Adrenal gland (tissue), 5 donors: ENCODE measurements around the gene UQCRH.
A peak's percentile ranks its signal among the peaks of the same experiment; 100 is the strongest.

Source experiments
- POLR2A ChIP-seq, 2 donors: fragments of 450-650 bp; IDR thresholded peaks; one replicate each; pipeline ENCODE4 v1.6.1; 2017; ENCODE audit warnings: antibody characterized with exemption in 2 of 2, mild to moderate bottlenecking in 2 of 2, moderate library complexity in 1 of 2
- TF ChIP-seq, protein P1 (sequence below), 6 experiments: fragments of 450-650 bp in 4 of 6; fragments of 200-600 bp in 2 of 6; sonication (generic) in 1 of 6; IDR thresholded peaks; 1 replicate in 5 of 6; 2 replicates in 1 of 6; pipeline versions ENCODE4 v1.5.1 to v1.8.0; 2016 to 2021; ENCODE audit warnings: antibody characterized with exemption in 6 of 6, mild to moderate bottlenecking in 2 of 6, moderate library complexity in 1 of 6
- donor health status: DM: no; HTN: no; CAD: no.

DNA sequence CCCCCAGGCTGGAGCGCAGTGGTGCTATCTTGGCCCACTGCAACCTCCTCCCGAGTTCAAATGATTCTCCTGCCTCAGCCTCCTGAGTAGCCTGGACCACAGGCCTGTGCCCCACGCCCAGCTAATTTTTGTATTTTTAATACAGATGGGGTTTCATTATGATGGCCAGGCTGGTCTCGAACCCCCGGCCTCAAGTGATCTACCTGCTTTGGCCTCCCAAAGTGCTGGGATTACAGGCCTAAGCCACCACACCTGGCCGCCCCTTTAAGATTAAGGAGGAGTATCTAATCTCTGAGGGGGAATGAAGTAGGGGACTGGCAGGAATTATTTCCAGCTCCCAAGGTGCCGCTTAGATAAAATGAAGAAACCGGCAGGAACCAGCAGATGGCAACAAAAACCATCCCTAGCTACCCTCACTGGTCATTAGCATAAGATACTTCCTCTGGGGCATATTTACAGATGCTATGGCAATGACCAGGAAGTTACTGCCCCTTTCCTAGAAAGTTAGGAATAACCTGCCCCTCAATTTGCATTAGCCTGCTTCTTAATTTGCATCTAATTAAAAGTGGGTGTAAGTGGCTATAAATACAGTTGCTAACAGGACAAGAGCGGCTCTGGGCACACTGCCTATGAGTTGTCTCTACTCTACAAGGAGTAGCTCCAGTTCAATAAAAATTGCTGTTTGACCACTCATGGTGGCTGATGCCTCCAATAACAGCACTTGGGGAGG lies 30.0 kb downstream of the UQCRH start:
- TF ChIP-seq, protein P1, sequence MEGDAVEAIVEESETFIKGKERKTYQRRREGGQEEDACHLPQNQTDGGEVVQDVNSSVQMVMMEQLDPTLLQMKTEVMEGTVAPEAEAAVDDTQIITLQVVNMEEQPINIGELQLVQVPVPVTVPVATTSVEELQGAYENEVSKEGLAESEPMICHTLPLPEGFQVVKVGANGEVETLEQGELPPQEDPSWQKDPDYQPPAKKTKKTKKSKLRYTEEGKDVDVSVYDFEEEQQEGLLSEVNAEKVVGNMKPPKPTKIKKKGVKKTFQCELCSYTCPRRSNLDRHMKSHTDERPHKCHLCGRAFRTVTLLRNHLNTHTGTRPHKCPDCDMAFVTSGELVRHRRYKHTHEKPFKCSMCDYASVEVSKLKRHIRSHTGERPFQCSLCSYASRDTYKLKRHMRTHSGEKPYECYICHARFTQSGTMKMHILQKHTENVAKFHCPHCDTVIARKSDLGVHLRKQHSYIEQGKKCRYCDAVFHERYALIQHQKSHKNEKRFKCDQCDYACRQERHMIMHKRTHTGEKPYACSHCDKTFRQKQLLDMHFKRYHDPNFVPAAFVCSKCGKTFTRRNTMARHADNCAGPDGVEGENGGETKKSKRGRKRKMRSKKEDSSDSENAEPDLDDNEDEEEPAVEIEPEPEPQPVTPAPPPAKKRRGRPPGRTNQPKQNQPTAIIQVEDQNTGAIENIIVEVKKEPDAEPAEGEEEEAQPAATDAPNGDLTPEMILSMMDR (IDR thresholded peaks at IDR 0.05): peak in 5 of 6 experiments; percentile 16 to 57 (median 44)
- no peak for TF ChIP-seq POLR2A (IDR thresholded peaks at IDR 0.05)
